GM12891 (cell line): ENCODE measurements around the gene LIFR.

ENCODE experiments used
- POLR2A ChIP-seq: IDR thresholded peaks from 2 replicates; pipeline ENCODE4 v1.6.1; 2011; ENCODE audit warnings: low read depth, low read length, control low read depth
- POLR2AphosphoS5 ChIP-seq: IDR thresholded peaks from 2 replicates; pipeline ENCODE4 v1.6.1; 2011; ENCODE audit warnings: low read depth, low read length, control low read depth
- POU2F2 ChIP-seq: IDR thresholded peaks from 2 replicates; pipeline ENCODE4 v1.6.1; 2011; ENCODE audit warnings: low read depth, mild to moderate bottlenecking, control low read depth, low read length, moderate library complexity
- SPI1 ChIP-seq: IDR thresholded peaks from 2 replicates; pipeline ENCODE4 v1.6.1; 2011; ENCODE audit warnings: low read depth, low read length, control low read depth
- TAF1 ChIP-seq: IDR thresholded peaks from 2 replicates; pipeline ENCODE4 v1.6.1; 2011; ENCODE audit warnings: low read depth, low read length, control low read depth

- TF ChIP-seq SPI1, result no peak
- TF ChIP-seq TAF1, result no peak
- no peak for TF ChIP-seq POLR2A
- no peak for TF ChIP-seq POLR2AphosphoS5
- no peak for TF ChIP-seq POU2F2
Measured at GRCh38 chr5:38441453-38442246, 114.8 kb downstream of the LIFR start.
